ENCODE measurements around the gene PTPRQ. TPM values are rescaled to one million over a fixed set of nuclear protein-coding genes. Genes with fewer than 3 reads are reported as not detected.

Gene PTPRQ
- total RNA-seq, 4 donors from 2014 or later = 1.8 to 12.8 (median 3.4) TPM

GRCh38 chr12:80419644-80420043 is 24.4 kb upstream of the PTPRQ start:
- H3K4me3 ChIP-seq = no peak overlapping the region
- no peaks in the 10 kb centered on the region for H3K9me3 ChIP-seq
- no peaks in the 10 kb centered on the region for H3K27me3 ChIP-seq
- no peaks in the 10 kb centered on the region for H3K36me3 ChIP-seq
- H3K4me1 ChIP-seq = peaks cover 0 to 3% (median 0%) of the 10 kb centered on the region in 4 donors
- no peak for DNase-seq (ENCODE audit: low spot score in 2 of 2)
- H3K27ac ChIP-seq = no peak overlapping the region
- TF ChIP-seq EP300 (IDR thresholded peaks at IDR 0.05) (no peak), POLR2A (IDR thresholded peaks at IDR 0.05) (no peak)
- TF ChIP-seq, protein P1, sequence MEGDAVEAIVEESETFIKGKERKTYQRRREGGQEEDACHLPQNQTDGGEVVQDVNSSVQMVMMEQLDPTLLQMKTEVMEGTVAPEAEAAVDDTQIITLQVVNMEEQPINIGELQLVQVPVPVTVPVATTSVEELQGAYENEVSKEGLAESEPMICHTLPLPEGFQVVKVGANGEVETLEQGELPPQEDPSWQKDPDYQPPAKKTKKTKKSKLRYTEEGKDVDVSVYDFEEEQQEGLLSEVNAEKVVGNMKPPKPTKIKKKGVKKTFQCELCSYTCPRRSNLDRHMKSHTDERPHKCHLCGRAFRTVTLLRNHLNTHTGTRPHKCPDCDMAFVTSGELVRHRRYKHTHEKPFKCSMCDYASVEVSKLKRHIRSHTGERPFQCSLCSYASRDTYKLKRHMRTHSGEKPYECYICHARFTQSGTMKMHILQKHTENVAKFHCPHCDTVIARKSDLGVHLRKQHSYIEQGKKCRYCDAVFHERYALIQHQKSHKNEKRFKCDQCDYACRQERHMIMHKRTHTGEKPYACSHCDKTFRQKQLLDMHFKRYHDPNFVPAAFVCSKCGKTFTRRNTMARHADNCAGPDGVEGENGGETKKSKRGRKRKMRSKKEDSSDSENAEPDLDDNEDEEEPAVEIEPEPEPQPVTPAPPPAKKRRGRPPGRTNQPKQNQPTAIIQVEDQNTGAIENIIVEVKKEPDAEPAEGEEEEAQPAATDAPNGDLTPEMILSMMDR (IDR thresholded peaks at IDR 0.05) = no peak

- no peak overlapping the region for H3K4me3 ChIP-seq
- no peak for DNase-seq (ENCODE audit: low spot score in 2 of 2)
- no peaks in the 10 kb centered on the region for H3K9me3 ChIP-seq
- H3K27me3 ChIP-seq = no peaks in the 10 kb centered on the region
- no peak overlapping the region for H3K27ac ChIP-seq
- peaks cover 0 to 3% (median 0%) of the 10 kb centered on the region in 4 donors for H3K4me1 ChIP-seq
- TF ChIP-seq EP300 (IDR thresholded peaks at IDR 0.05) (no peak), POLR2A (IDR thresholded peaks at IDR 0.05) (no peak)
- TF ChIP-seq, protein P1 (IDR thresholded peaks at IDR 0.05) = no peak
- no peaks in the 10 kb centered on the region for H3K36me3 ChIP-seq
Observed at GRCh38 chr12:80420075-80420474, 24.0 kb upstream of the PTPRQ start.

GRCh38 chr12:80422550-80422949 is 21.5 kb upstream of the PTPRQ start:
- Histone ChIP-seq H3K27me3 (no peaks in the 10 kb centered on the region), H3K36me3 (no peaks in the 10 kb centered on the region), H3K9me3 (no peaks in the 10 kb centered on the region), H3K4me3 (no peak overlapping the region), H3K27ac (no peak overlapping the region), H3K4me1 (peaks cover 0 to 3% (median 0%) of the 10 kb centered on the region in 4 donors)
- no peak for DNase-seq (ENCODE audit: low spot score in 2 of 2)
- WGBS, 2 donors = 9 to 19% methylated on average over 2 of the region's 2 CpGs
- TF ChIP-seq POLR2A (IDR thresholded peaks at IDR 0.05) (no peak), EP300 (IDR thresholded peaks at IDR 0.05) (no peak)
- TF ChIP-seq, protein P1 (IDR thresholded peaks at IDR 0.05) = no peak

GRCh38 chr12:80432061-80432460 is 12.0 kb upstream of the PTPRQ start:
- no peak for DNase-seq (ENCODE audit: low spot score in 2 of 2)
- Histone ChIP-seq H3K4me1 (no peaks in the 10 kb centered on the region), H3K9me3 (no peaks in the 10 kb centered on the region), H3K36me3 (no peaks in the 10 kb centered on the region), H3K27ac (no peak overlapping the region), H3K27me3 (no peaks in the 10 kb centered on the region), H3K4me3 (no peak overlapping the region)
- 66 to 69% methylated on average over 2 of the region's 2 CpGs for whole genome bisulfite sequencing, 2 donors
- TF ChIP-seq, protein P1 (IDR thresholded peaks at IDR 0.05) = no peak
- no peak for TF ChIP-seq EP300 (IDR thresholded peaks at IDR 0.05)

DNA sequence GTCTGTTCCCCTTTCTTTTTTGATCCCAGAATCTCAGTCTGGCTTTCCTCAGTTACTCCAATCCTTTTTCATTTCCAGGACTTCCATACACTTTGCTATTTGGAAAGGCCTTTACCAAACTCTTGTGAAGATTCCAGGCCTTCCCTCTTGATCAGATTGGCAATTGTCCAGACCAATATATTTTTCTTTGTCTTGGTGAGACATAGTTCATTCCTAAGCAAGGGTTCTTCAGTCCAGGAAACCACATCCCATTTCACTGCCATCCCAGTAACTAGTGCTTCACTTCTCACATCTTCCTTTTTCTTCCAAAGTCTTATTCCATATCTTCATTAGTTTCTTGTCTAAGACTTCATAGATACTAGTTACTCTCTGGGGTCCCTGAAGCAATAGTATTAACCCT is 2.1 kb upstream of the PTPRQ start:
- no peaks in the 10 kb centered on the region for H3K27me3 ChIP-seq
- TF ChIP-seq EP300 (IDR thresholded peaks at IDR 0.05) = no peak
- TF ChIP-seq, protein P1 (IDR thresholded peaks at IDR 0.05) = no peak
- TF ChIP-seq POLR2A (IDR thresholded peaks at IDR 0.05) = no peak
- no peak for DNase-seq (ENCODE audit: low spot score in 2 of 2)
- H3K27ac ChIP-seq = no peak overlapping the region
- no peaks in the 10 kb centered on the region for H3K9me3 ChIP-seq
- H3K4me3 ChIP-seq = no peak overlapping the region
- H3K4me1 ChIP-seq = peaks cover 0 to 6% (median 2%) of the 10 kb centered on the region in 4 donors
- H3K36me3 ChIP-seq = no peaks in the 10 kb centered on the region

All from tibial nerve (tissue), 4 donors.